OCI-LY1 (cell line): ENCODE data around the gene PRPF31.

Experiments
- H2AFZ ChIP-seq: fragments of 200-600 bp; sonication (generic), shearing (Covaris generic); 2 replicates; pipeline ENCODE4 v1.6.0; 2014; ENCODE audit warnings: antibody characterized with exemption, mild to moderate bottlenecking, low read length
- H3F3A ChIP-seq: fragments of 200-600 bp; sonication (generic), shearing (Covaris generic); 2 replicates; pipeline ENCODE4 v1.6.0; 2014; ENCODE audit warnings: mild to moderate bottlenecking, antibody characterized with exemption, low read length, moderate library complexity; ENCODE audit not compliant: insufficient read depth
- H3K27ac ChIP-seq: fragments of 200-600 bp; sonication (generic); 2 replicates; pipeline ENCODE4 v1.5.1; 2014; ENCODE audit warnings: low read length, mixed run types, mild to moderate bottlenecking, low read depth; ENCODE audit not compliant: poor library complexity, severe bottlenecking
- H3K27me3 ChIP-seq: fragments of 200-600 bp; sonication (generic); 2 replicates; pipeline ENCODE4 v1.6.0; 2014; ENCODE audit warnings: antibody characterized with exemption, mild to moderate bottlenecking, low read length, moderate library complexity; ENCODE audit not compliant: insufficient read depth
- H3K36me3 ChIP-seq: fragments of 200-600 bp; sonication (generic); 2 replicates; pipeline ENCODE4 v1.6.1; 2014; ENCODE audit warnings: mild to moderate bottlenecking, antibody characterized with exemption, low read length, moderate library complexity, mixed read lengths; ENCODE audit not compliant: insufficient read depth
- H3K4me1 ChIP-seq: fragments of 200-600 bp; sonication (generic); 2 replicates; pipeline ENCODE4 v1.5.1; 2014; ENCODE audit warnings: mild to moderate bottlenecking, low read length, moderate library complexity; ENCODE audit not compliant: insufficient read depth, severe bottlenecking
- H3K4me2 ChIP-seq: fragments of 200-600 bp; sonication (generic), shearing (Covaris generic); 2 replicates; pipeline ENCODE4 v1.6.1; 2014; ENCODE audit warnings: low read length
- H3K4me3 ChIP-seq: fragments of 200-600 bp; sonication (generic); 2 replicates; pipeline ENCODE4 v1.5.1; 2014; ENCODE audit warnings: low read length, low read depth, mild to moderate bottlenecking, mixed read lengths; ENCODE audit not compliant: poor library complexity, severe bottlenecking
- H3K79me2 ChIP-seq: fragments of 200-600 bp; shearing (Covaris generic); 2 replicates; pipeline ENCODE4 v1.6.1; 2016; ENCODE audit warnings: mixed run types, low read length, mixed read lengths; ENCODE audit not compliant: insufficient read depth
- H3K9ac ChIP-seq: fragments of 200-600 bp; sonication (generic), shearing (Covaris generic); 2 replicates; pipeline ENCODE4 v1.6.1; 2014; ENCODE audit warnings: mild to moderate bottlenecking, low read length, mixed read lengths
- H3K9me2 ChIP-seq: fragments of 200-600 bp; sonication (generic), shearing (Covaris generic); 2 replicates; pipeline ENCODE4 v1.6.1; 2014; ENCODE audit warnings: low read depth, mild to moderate bottlenecking, low read length, mixed read lengths
- H3K9me3 ChIP-seq: fragments of 200-600 bp; shearing (Covaris generic); 2 replicates; pipeline ENCODE4 v1.6.1; 2014; ENCODE audit warnings: low read length, mixed read lengths
- H4K20me1 ChIP-seq: fragments of 200-600 bp; sonication (generic), shearing (Covaris generic); 2 replicates; pipeline ENCODE4 v1.6.0; 2016; ENCODE audit warnings: mild to moderate bottlenecking, low read length; ENCODE audit not compliant: insufficient read depth
- CTCF ChIP-seq: fragments of 200-600 bp; sonication (generic), shearing (Covaris generic); IDR thresholded peaks from 2 replicates; pipeline ENCODE4 v1.5.1; 2017; ENCODE audit warnings: mild to moderate bottlenecking, antibody characterized with exemption, low read length, moderate library complexity, mixed read lengths
- EZH2 ChIP-seq: fragments of 200-600 bp; sonication (generic), shearing (Covaris generic); IDR thresholded peaks from 2 replicates; pipeline ENCODE4 v1.8.0; 2017; ENCODE audit warnings: borderline replicate concordance, mixed run types, mild to moderate bottlenecking, antibody characterized with exemption, low read length, moderate library complexity, mixed read lengths

PRPF31 gene

GRCh38 chr19:54127688-54128440 lies 12.3 kb downstream of the PRPF31 start:
- Histone ChIP-seq H3K27me3 (no peaks in the 10 kb centered on the region), H4K20me1 (no peaks in the 10 kb centered on the region), H3K4me2 (no peak overlapping the region), H3K79me2 (no peaks in the 10 kb centered on the region), H3K27ac (no peak overlapping the region), H3K36me3 (peaks cover 79% of the 10 kb centered on the region), H3K9ac (no peak overlapping the region), H3K9me2 (no peaks in the 10 kb centered on the region), H3K4me3 (no peak overlapping the region), H3K9me3 (no peaks in the 10 kb centered on the region), H3K4me1 (no peaks in the 10 kb centered on the region), H2AFZ (no peak overlapping the region), H3F3A (no peaks in the 10 kb centered on the region)
- TF ChIP-seq EZH2 (no peak), CTCF (no peak)

GRCh38 chr19:54128441-54128725 lies 12.8 kb downstream of the PRPF31 start:
- Histone ChIP-seq H3K36me3 (peaks cover 76% of the 10 kb centered on the region), H3K27me3 (no peaks in the 10 kb centered on the region)

DNA sequence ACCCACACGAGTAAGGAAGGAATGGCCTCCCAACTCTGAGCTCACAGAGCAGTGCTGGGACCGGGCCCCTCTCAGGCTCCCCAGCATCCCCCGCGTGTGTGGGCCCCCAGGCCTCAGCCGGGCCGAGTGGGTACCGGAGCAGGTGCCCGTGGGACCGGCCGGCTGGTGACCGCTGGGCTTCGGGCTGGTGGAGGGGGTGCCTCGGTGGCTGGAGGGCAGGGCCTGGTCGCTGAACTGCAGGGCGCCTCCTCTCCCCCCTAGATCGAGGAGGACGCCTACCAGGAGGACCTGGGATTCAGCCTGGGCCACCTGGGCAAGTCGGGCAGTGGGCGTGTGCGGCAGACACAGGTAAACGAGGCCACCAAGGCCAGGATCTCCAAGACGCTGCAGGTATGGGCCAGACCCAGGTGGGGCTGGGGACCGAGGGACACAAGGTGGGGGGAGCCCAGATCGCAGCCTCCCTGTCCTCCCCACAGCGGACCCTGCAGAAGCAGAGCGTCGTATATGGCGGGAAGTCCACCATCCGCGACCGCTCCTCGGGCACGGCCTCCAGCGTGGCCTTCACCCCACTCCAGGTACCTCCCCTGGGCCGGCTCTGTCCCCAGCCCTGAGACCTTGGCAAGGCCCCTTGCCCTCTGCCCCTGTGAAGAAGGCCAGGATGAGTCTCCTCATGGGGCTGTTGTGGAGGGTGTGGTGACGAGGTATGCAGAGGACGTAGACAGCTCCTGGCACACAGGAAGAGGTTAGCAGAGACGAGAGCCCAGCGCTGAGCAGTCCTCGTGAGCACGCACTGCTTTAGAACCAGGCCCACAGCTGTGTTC lies 13.5 kb downstream of the PRPF31 start:
- Histone ChIP-seq H3F3A (no peaks in the 10 kb centered on the region), H3K4me3 (no peak overlapping the region), H3K9me2 (no peaks in the 10 kb centered on the region), H3K27me3 (no peaks in the 10 kb centered on the region), H4K20me1 (no peaks in the 10 kb centered on the region), H3K9me3 (no peaks in the 10 kb centered on the region), H3K4me2 (no peak overlapping the region), H3K4me1 (no peaks in the 10 kb centered on the region), H3K36me3 (peaks cover 70% of the 10 kb centered on the region), H3K27ac (no peak overlapping the region), H2AFZ (no peak overlapping the region), H3K79me2 (no peaks in the 10 kb centered on the region), H3K9ac (no peak overlapping the region)
- TF ChIP-seq EZH2, result no peak
- TF ChIP-seq CTCF, result no peak

More at GRCh38 chr19:54128441-54128725, 12.8 kb downstream of the PRPF31 start:
- Histone ChIP-seq H3K27ac (no peak overlapping the region), H4K20me1 (no peaks in the 10 kb centered on the region), H3K9me3 (no peaks in the 10 kb centered on the region), H3K4me1 (no peaks in the 10 kb centered on the region), H3K79me2 (no peaks in the 10 kb centered on the region), H3F3A (no peaks in the 10 kb centered on the region), H3K9ac (no peak overlapping the region), H3K4me2 (no peak overlapping the region), H3K9me2 (no peaks in the 10 kb centered on the region), H3K4me3 (no peak overlapping the region), H2AFZ (no peak overlapping the region)
- TF ChIP-seq EZH2, result no peak
- no peak for TF ChIP-seq CTCF
